ENCODE measurements around the gene NEU2.

NEU2 gene

DNA sequence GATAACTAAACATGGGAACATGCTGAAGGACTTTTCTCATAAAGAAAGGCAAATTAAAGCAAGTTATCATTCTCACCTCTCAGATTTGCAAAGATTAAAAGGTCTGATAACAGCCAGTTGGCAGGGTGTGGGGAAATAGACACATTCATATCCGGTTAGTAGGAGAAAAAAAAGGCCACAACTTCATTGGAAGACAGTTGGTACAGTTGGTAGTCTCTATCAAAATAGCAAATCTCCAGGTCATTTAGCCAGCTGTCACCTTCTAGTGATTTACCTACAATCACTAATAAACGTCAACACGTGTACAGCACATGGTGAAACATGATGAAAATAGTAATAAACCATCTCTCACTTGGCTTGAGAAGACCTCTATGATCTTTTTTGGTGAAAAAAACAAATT lies 44.3 kb downstream of the NEU2 start:
- Histone ChIP-seq H3K27me3 (ENCODE audit: insufficient read depth, low read depth, severe bottlenecking) (no peaks in the 10 kb centered on the region), H3K4me3 (ENCODE audit: low read depth, low read length) (no peak overlapping the region), H3K36me3 (no peaks in the 10 kb centered on the region), H3K9me3 (ENCODE audit: severe bottlenecking) (peaks cover 3% of the 10 kb centered on the region), H3K27ac (no peak overlapping the region)
- TF ChIP-seq, protein P1, sequence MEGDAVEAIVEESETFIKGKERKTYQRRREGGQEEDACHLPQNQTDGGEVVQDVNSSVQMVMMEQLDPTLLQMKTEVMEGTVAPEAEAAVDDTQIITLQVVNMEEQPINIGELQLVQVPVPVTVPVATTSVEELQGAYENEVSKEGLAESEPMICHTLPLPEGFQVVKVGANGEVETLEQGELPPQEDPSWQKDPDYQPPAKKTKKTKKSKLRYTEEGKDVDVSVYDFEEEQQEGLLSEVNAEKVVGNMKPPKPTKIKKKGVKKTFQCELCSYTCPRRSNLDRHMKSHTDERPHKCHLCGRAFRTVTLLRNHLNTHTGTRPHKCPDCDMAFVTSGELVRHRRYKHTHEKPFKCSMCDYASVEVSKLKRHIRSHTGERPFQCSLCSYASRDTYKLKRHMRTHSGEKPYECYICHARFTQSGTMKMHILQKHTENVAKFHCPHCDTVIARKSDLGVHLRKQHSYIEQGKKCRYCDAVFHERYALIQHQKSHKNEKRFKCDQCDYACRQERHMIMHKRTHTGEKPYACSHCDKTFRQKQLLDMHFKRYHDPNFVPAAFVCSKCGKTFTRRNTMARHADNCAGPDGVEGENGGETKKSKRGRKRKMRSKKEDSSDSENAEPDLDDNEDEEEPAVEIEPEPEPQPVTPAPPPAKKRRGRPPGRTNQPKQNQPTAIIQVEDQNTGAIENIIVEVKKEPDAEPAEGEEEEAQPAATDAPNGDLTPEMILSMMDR (IDR thresholded peaks at IDR 0.05; ENCODE audit: low read depth, low read length): no peak
- DNase-seq: no peak

DNA sequence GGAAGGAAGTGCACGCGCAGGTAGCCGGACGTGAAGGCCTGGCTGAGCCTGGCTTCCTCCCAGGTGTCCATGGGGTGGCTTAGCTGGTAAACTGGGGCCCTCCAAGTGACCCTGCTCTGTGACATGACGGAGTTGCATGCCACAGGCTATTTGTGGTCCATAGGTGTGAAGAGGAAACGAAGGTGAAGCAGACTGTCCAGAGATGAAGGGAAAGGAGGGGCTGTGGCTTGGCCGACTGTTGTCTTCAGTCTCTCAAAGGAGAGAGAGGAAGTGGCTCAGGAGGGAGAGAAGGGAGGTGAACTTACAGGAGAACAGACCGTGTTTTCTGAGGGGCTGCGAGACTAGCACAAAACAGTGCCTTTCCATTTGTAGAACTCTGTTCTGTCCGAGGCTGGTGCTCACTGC lies 47.0 kb downstream of the NEU2 start:
- H3K27me3 ChIP-seq (ENCODE audit: insufficient read depth, low read depth, severe bottlenecking): no peaks in the 10 kb centered on the region
- no peaks in the 10 kb centered on the region for H3K9me3 ChIP-seq (ENCODE audit: severe bottlenecking)
- TF ChIP-seq, protein P1 (IDR thresholded peaks at IDR 0.05; ENCODE audit: low read depth, low read length): no peak
- H3K27ac ChIP-seq: no peak overlapping the region
- H3K36me3 ChIP-seq: no peaks in the 10 kb centered on the region
- no peak for DNase-seq
- no peak overlapping the region for H3K4me3 ChIP-seq (ENCODE audit: low read depth, low read length)

GRCh38 chr2:233079953-233080835 lies 47.7 kb downstream of the NEU2 start:
- no peak overlapping the region for H3K4me3 ChIP-seq (ENCODE audit: low read depth, low read length)
- H3K36me3 ChIP-seq: no peaks in the 10 kb centered on the region
- TF ChIP-seq, protein P1 (IDR thresholded peaks at IDR 0.05; ENCODE audit: low read depth, low read length): no peak
- no peaks in the 10 kb centered on the region for H3K27me3 ChIP-seq (ENCODE audit: insufficient read depth, low read depth, severe bottlenecking)
- no peak overlapping the region for H3K27ac ChIP-seq
- no peak for DNase-seq
- H3K9me3 ChIP-seq (ENCODE audit: severe bottlenecking): no peaks in the 10 kb centered on the region

DNA sequence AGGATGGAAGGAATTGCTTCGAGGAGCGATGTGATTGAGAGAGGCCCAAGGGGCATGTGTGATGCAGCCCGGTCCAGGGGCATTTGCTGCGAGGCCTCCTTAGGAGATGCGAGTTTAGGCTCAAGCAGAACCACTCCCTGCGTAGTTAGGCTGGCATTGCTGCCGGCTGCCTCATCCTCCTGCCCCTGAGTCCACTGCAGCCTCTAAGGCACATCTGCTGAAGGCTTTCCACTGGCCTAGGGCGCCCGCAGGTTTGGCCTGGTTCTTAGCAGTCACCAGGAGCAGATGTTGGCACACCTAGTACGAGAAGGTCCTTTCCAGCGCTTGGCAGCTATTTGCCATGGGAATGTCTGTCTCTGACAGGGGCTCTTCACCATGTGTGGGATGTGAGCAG lies 48.4 kb downstream of the NEU2 start:
- H3K4me3 ChIP-seq (ENCODE audit: low read depth, low read length): no peak overlapping the region
- DNase-seq: no peak
- H3K36me3 ChIP-seq: no peaks in the 10 kb centered on the region
- H3K27ac ChIP-seq: no peak overlapping the region
- H3K27me3 ChIP-seq (ENCODE audit: insufficient read depth, low read depth, severe bottlenecking): no peaks in the 10 kb centered on the region
- H3K9me3 ChIP-seq (ENCODE audit: severe bottlenecking): no peaks in the 10 kb centered on the region
- TF ChIP-seq, protein P1 (IDR thresholded peaks at IDR 0.05; ENCODE audit: low read depth, low read length): no peak

DNA sequence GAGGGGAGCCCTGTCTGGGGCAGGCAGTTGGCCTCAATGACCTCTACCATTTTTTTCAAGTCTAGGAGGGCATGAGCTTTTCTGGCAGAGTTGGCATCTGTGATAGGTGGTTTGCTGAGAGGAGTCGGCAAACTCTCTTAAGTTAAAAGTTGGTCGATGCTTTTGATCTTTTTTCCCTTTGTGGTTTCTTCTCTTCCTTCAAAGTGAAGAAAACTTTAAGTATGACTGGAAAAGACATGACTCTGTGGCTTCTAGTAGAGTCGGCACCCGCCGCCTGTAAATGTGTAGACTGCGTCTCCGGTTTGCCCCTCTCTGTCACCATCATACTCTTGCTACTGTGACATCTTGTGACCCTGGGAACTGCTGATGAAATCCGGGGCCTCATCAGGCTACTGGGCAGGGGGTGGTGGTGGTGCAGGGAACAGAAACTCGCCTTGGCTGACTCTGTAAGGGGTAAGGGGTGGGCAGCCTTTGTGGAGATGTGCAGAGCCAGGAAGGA lies 48.8 kb downstream of the NEU2 start:
- no peaks in the 10 kb centered on the region for H3K9me3 ChIP-seq (ENCODE audit: severe bottlenecking)
- H3K27me3 ChIP-seq (ENCODE audit: insufficient read depth, low read depth, severe bottlenecking): no peaks in the 10 kb centered on the region
- H3K36me3 ChIP-seq: no peaks in the 10 kb centered on the region
- no peak overlapping the region for H3K27ac ChIP-seq
- TF ChIP-seq, protein P1 (IDR thresholded peaks at IDR 0.05; ENCODE audit: low read depth, low read length): no peak
- DNase-seq: no peak
- H3K4me3 ChIP-seq (ENCODE audit: low read depth, low read length): no peak overlapping the region

All from WERI-Rb-1 (cell line).